Liver (tissue), 3 donors: Measurements from ENCODE around the gene TFF3.

ENCODE experiments used
- ATF3 ChIP-seq: IDR thresholded peaks from 2 replicates; pipeline ENCODE4 v1.6.1; 2016; ENCODE audit warnings: antibody characterized with exemption
- MAX ChIP-seq: IDR thresholded peaks from 2 replicates; pipeline ENCODE4 v1.6.1; 2016; ENCODE audit warnings: antibody characterized with exemption
- TAF1 ChIP-seq: conservative IDR thresholded peaks from 2 replicates; pipeline ENCODE4 v1.6.1; 2016; ENCODE audit warnings: antibody characterized with exemption, mild to moderate bottlenecking
- ZBTB33 ChIP-seq: IDR thresholded peaks from 2 replicates; pipeline ENCODE4 v1.6.1; 2016; ENCODE audit warnings: antibody characterized with exemption
- TF ChIP-seq, protein P1 (sequence below): fragments of 150-350 bp; IDR thresholded peaks from 2 replicates; pipeline ENCODE4 v1.5.1; 2017; ENCODE audit warnings: improper control_type of control experiment, low read depth, low read length; ENCODE audit not compliant: missing input control
- donor health status: healthy.
- donor health status: healthy.

DNA sequence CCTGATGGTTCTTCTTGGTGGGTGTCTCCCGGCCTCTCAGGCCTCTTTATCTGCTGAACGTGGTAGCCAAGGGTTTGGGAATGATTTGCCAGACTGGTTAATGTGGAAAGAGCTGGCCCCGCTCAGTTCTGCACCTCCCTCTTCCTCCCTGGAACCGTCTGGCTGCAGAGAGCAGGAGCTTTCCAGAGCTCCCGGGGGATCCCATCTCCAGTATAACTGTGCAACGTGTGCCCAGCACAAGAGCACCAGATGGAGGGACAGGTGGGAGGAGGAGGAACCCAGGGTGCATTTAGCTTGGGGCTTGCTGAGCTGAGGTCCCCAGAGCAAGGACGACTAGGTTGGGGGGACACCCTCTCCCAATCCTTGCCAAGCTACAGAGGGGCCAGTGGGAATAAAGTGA lies 46.1 kb upstream of the TFF3 start:
- TF ChIP-seq MAX (no peak), ATF3 (no peak), TAF1 (no peak), ZBTB33 (no peak)
- TF ChIP-seq, protein P1, sequence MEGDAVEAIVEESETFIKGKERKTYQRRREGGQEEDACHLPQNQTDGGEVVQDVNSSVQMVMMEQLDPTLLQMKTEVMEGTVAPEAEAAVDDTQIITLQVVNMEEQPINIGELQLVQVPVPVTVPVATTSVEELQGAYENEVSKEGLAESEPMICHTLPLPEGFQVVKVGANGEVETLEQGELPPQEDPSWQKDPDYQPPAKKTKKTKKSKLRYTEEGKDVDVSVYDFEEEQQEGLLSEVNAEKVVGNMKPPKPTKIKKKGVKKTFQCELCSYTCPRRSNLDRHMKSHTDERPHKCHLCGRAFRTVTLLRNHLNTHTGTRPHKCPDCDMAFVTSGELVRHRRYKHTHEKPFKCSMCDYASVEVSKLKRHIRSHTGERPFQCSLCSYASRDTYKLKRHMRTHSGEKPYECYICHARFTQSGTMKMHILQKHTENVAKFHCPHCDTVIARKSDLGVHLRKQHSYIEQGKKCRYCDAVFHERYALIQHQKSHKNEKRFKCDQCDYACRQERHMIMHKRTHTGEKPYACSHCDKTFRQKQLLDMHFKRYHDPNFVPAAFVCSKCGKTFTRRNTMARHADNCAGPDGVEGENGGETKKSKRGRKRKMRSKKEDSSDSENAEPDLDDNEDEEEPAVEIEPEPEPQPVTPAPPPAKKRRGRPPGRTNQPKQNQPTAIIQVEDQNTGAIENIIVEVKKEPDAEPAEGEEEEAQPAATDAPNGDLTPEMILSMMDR, result no peak
